Brain pericyte (primary cell): ENCODE results near the gene MAGI1.
A peak's percentile ranks its signal among the peaks of the same experiment; 100 is the strongest.

ENCODE experiments used
- DNase-seq: peaks from one replicate; pipeline ENCODE4 v3.0.0-alpha.2; 2012; ENCODE audit warnings: low read depth, low spot score

The MAGI1 gene

GRCh38 chr3:65596029-65596300 lies 442.8 kb downstream of the MAGI1 start:
- DNase-seq = no peak

GRCh38 chr3:65595222-65596028 lies 443.3 kb downstream of the MAGI1 start:
- no peak for DNase-seq

GRCh38 chr3:65593780-65594752 lies 444.7 kb downstream of the MAGI1 start:
- DNase-seq = no peak

GRCh38 chr3:65591313-65591712 lies 447.4 kb downstream of the MAGI1 start:
- DNase-seq = no peak

GRCh38 chr3:65588884-65589283 lies 449.8 kb downstream of the MAGI1 start:
- no peak for DNase-seq

- DNase-seq = no peak
These were observed 450.9 kb downstream of the MAGI1 start for GRCh38 chr3:65587650-65588439.

GRCh38 chr3:65584913-65585312 lies 453.8 kb downstream of the MAGI1 start:
- no peak for DNase-seq

GRCh38 chr3:65584002-65584401 lies 454.7 kb downstream of the MAGI1 start:
- no peak for DNase-seq

GRCh38 chr3:65583188-65583587 lies 455.5 kb downstream of the MAGI1 start:
- DNase-seq = no peak

- no peak for DNase-seq
These were observed 456.6 kb downstream of the MAGI1 start for GRCh38 chr3:65582012-65582717.

GRCh38 chr3:65581313-65581712 lies 457.4 kb downstream of the MAGI1 start:
- no peak for DNase-seq

- no peak for DNase-seq
These were observed 459.9 kb downstream of the MAGI1 start for GRCh38 chr3:65578861-65579260.

GRCh38 chr3:65577843-65578430 lies 460.8 kb downstream of the MAGI1 start:
- DNase-seq = no peak

GRCh38 chr3:65576966-65577365 lies 461.8 kb downstream of the MAGI1 start:
- no peak for DNase-seq

- DNase-seq = no peak
These were observed 462.5 kb downstream of the MAGI1 start for GRCh38 chr3:65576228-65576627.

- DNase-seq = peak; percentile 41
These were observed 463.3 kb downstream of the MAGI1 start for GRCh38 chr3:65575376-65575840.

- DNase-seq = no peak
These were observed 465.1 kb downstream of the MAGI1 start for GRCh38 chr3:65573548-65574116.

- no peak for DNase-seq
These were observed 466.4 kb downstream of the MAGI1 start for GRCh38 chr3:65572175-65572777.

- no peak for DNase-seq
These were observed 468.8 kb downstream of the MAGI1 start for GRCh38 chr3:65569845-65570405.

GRCh38 chr3:65569129-65569528 lies 469.6 kb downstream of the MAGI1 start:
- DNase-seq = no peak
